Measurements from ENCODE around the gene C5orf52. TPM values are rescaled to one million over a fixed set of nuclear protein-coding genes. Genes with fewer than 3 reads are reported as not detected.
"Not testable (repeated sequence)": the region's sequence is repeated elsewhere in the genome, so short reads cannot be mapped to it uniquely, and the experiment has no call there.

C5orf52 gene
- total and polyA plus RNA-seq, 9 donors = not detected

DNA sequence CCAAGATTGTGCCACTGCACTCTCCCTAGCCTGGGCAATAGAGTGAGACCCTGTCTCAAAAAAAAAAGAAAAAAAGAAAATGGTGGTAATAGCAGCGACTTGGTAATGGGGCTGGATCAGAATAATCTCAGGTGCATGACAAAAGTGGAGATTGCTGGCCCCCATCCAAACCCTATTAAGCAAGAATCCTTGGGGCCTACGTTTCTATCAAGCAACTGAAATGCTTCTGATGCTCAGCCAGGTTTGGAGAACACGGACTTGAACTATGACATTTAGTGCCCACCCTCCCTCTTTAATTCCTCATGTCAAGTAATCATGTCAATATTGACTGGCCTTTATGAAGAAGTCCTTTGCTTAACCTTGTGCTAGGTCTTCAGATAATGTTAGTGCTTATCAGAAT is 6.6 kb downstream of the C5orf52 start:
- no peaks in the 10 kb centered on the region for H3K27me3 ChIP-seq (ENCODE audit: control insufficient read depth, insufficient read depth, low read length)
- no peak for DNase-seq
- H3K27ac ChIP-seq (ENCODE audit: low read length) = no peak overlapping the region
- H3K4me1 ChIP-seq (ENCODE audit: control insufficient read depth, insufficient read depth, low read length) = no peaks in the 10 kb centered on the region
- 48% methylated on average over 2 of the region's 3 CpGs for WGBS (ENCODE audit: insufficient coverage)
- no peaks in the 10 kb centered on the region for H3K9me3 ChIP-seq (replicated peaks; ENCODE audit: control insufficient read depth, low read depth, low read length)
- H3K36me3 ChIP-seq (ENCODE audit: control insufficient read depth, insufficient read depth, low read length) = no peaks in the 10 kb centered on the region
- no peak overlapping the region for H3K4me3 ChIP-seq (ENCODE audit: low read length)

DNA sequence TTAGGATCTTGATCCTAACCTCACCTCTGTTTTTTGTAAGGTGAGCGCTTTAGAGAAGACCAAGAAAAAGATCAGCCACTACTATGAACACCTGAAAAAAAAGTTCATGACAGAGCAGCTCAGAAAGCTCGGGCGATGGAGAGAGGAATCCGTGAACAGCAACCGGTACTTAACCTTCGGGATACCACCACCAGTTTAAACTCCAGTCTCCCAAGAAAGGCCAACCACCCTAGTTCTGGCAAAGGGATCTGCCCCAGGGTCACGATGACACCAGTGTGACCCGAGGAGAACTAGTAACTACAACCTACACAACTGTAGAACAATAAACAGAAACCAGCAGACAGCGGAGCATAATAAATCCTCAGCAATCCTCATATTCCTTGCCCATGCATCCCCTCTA is 8.5 kb downstream of the C5orf52 start:
- H3K27me3 ChIP-seq (ENCODE audit: control insufficient read depth, insufficient read depth, low read length) = no peaks in the 10 kb centered on the region
- no peak overlapping the region for H3K4me3 ChIP-seq (ENCODE audit: low read length)
- no peaks in the 10 kb centered on the region for H3K4me1 ChIP-seq (ENCODE audit: control insufficient read depth, insufficient read depth, low read length)
- H3K9me3 ChIP-seq (replicated peaks; ENCODE audit: control insufficient read depth, low read depth, low read length) = no peaks in the 10 kb centered on the region
- DNase-seq = no peak
- WGBS (ENCODE audit: insufficient coverage) = 86% methylated on average over 6 of the region's 9 CpGs
- no peaks in the 10 kb centered on the region for H3K36me3 ChIP-seq (ENCODE audit: control insufficient read depth, insufficient read depth, low read length)
- H3K27ac ChIP-seq (ENCODE audit: low read length) = no peak overlapping the region

DNA sequence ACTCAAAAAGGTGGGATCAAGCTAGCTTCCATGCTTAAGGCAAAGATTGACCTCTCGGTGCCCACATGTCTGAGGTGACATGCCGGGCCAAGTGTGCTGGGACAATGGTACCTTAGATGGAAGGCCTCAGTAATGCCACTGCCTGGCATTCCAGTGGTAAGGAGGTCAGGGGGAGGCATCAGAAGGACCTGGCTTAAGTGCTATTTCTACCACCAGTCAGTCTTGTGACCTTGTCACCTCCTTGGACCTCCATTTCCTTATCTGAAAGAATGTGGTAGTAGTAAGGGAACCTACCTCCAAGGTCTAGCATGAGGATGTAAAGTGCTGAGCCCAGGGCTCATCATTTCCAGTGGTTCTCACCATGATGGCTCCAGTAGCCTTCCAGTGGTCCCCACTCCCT is 8.9 kb downstream of the C5orf52 start:
- DNase-seq = no peak
- H3K4me3 ChIP-seq (ENCODE audit: low read length) = no peak overlapping the region
- no peaks in the 10 kb centered on the region for H3K36me3 ChIP-seq (ENCODE audit: control insufficient read depth, insufficient read depth, low read length)
- H3K9me3 ChIP-seq (replicated peaks; ENCODE audit: control insufficient read depth, low read depth, low read length) = no peaks in the 10 kb centered on the region
- H3K4me1 ChIP-seq (ENCODE audit: control insufficient read depth, insufficient read depth, low read length) = no peaks in the 10 kb centered on the region
- no peaks in the 10 kb centered on the region for H3K27me3 ChIP-seq (ENCODE audit: control insufficient read depth, insufficient read depth, low read length)
- no peak overlapping the region for H3K27ac ChIP-seq (ENCODE audit: low read length)
- 94% methylated on average over 2 of the region's 2 CpGs for whole genome bisulfite sequencing (ENCODE audit: insufficient coverage)

DNA sequence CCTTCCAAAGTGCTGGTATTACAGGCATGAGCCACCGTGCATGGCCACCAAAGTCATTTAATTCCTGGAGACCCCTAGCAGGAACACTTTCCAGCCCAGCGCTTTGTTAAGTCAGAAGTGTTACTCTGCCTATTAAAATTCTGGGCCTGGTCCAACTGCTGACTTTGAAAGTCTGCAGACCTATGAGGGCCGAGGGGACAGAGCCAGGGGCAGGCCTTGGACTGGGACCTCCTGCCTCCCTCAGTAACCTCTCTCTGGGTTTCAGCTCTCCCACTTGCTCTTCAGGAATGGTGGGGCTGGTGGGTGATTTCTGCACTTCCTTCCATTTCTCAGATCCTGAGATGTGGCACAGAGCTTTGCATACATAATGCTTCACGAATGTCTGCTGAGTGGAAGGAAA is 9.7 kb downstream of the C5orf52 start:
- Histone ChIP-seq H3K4me3 (ENCODE audit: low read length) (no peak overlapping the region), H3K27ac (ENCODE audit: low read length) (no peak overlapping the region), H3K9me3 (replicated peaks; ENCODE audit: control insufficient read depth, low read depth, low read length) (no peaks in the 10 kb centered on the region), H3K36me3 (ENCODE audit: control insufficient read depth, insufficient read depth, low read length) (no peaks in the 10 kb centered on the region), H3K4me1 (ENCODE audit: control insufficient read depth, insufficient read depth, low read length) (no peaks in the 10 kb centered on the region), H3K27me3 (ENCODE audit: control insufficient read depth, insufficient read depth, low read length) (no peaks in the 10 kb centered on the region)
- WGBS (ENCODE audit: insufficient coverage) = 69% methylated on average over 1 of the region's 4 CpGs
- peak; percentile 6 for DNase-seq

DNA sequence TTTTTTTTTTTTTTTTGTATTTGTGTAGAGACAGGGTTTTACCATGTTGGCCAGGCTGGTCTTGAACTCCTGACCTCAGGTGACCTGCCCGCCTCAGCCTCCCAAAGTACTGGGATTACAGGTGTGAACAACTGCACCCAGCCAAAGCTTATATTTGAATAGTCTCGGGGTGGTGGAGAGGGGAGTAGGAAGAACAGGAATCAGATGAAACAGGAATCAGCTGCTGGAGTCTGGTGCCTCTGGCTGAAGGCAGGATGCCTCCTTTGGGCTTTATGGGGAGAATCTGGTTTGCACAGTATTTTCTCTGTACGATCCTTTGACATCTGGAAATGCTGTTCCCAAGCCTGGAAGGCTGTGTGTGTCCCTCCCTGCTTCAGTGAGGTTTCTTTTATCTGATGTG is 10.9 kb downstream of the C5orf52 start:
- no peaks in the 10 kb centered on the region for H3K9me3 ChIP-seq (replicated peaks; ENCODE audit: control insufficient read depth, low read depth, low read length)
- no peaks in the 10 kb centered on the region for H3K36me3 ChIP-seq (ENCODE audit: control insufficient read depth, insufficient read depth, low read length)
- 0% methylated on average over 1 of the region's 3 CpGs for WGBS (ENCODE audit: insufficient coverage)
- no peaks in the 10 kb centered on the region for H3K27me3 ChIP-seq (ENCODE audit: control insufficient read depth, insufficient read depth, low read length)
- H3K4me1 ChIP-seq (ENCODE audit: control insufficient read depth, insufficient read depth, low read length) = peaks cover 2% of the 10 kb centered on the region
- DNase-seq = peak; percentile 43
- H3K27ac ChIP-seq (ENCODE audit: low read length) = no peak overlapping the region
- no peak overlapping the region for H3K4me3 ChIP-seq (ENCODE audit: low read length)

DNA sequence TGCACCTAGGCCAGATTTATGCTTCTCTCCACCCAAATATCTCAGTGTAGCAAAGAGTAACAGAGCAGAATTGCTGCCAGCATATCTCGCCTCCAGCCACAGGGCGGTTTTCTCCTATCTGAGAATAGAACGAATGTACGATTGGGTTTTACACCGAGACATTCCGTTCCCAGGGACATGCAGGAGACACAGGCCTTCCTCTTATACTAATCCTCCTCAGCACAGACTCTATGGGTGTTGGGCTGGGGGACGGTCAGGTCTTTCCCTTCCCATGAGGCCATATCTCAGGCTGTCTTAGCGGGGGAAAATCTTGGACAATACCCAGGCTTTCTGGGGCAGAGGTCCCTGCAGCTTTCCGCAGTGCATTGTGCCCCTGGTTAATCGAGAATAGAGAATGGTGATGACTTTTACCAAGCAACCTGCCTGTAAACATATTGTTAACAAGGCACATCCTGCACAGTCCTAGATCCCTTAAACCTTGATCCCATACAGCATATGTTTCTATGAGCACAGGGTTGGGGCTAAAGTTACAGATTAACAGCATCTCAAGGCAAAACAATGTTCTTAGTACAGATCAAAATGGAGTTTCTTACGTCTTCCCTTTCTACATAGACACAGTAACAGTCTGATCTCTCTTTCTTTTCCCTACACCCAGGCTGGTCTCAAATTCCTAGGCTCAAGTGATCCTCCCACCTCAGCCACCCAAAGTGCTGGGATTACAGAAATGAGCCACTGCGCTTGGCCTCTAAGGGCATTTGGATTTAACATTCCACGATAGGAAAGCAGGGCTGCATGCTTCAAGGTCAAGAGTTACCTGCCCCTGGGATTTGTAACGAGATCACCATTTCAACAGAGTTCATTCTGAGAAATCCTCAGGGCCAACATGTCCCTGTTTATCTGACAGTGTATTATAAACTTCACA is 15.2 kb downstream of the C5orf52 start:
- not testable (repeated sequence) for DNase-seq; H3K4me1 ChIP-seq (ENCODE audit: control insufficient read depth, insufficient read depth, low read length); H3K27ac ChIP-seq (ENCODE audit: low read length); H3K9me3 ChIP-seq (replicated peaks; ENCODE audit: control insufficient read depth, low read depth, low read length); H3K36me3 ChIP-seq (ENCODE audit: control insufficient read depth, insufficient read depth, low read length); H3K27me3 ChIP-seq (ENCODE audit: control insufficient read depth, insufficient read depth, low read length); H3K4me3 ChIP-seq (ENCODE audit: low read length)
- WGBS (ENCODE audit: insufficient coverage) = 71% methylated on average over 7 of the region's 14 CpGs

DNA sequence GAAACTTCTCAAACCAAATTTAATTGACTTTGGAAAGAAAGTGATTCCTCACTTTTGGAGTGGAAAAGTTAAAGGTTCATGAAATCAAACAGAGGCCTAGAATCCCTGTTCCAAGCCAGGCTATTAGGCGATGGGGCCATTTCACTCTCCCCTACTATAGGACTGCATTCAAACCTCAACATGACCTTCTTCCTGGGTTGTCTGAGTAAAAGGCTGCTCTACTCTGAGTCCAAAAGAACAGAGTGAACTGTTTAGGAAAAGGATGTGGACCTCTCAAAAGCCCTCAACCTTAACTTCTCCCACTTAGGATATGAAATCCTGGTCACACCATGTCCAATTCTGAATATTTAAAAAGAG is 15.8 kb downstream of the C5orf52 start:
- H3K9me3 ChIP-seq (replicated peaks; ENCODE audit: control insufficient read depth, low read depth, low read length) = no peaks in the 10 kb centered on the region
- H3K27me3 ChIP-seq (ENCODE audit: control insufficient read depth, insufficient read depth, low read length) = peaks cover 2% of the 10 kb centered on the region
- no peaks in the 10 kb centered on the region for H3K36me3 ChIP-seq (ENCODE audit: control insufficient read depth, insufficient read depth, low read length)
- no peak overlapping the region for H3K4me3 ChIP-seq (ENCODE audit: low read length)
- no CpG with 5 or more reads among the region's 1 CpG for WGBS (ENCODE audit: insufficient coverage)
- DNase-seq = no peak
- no peak overlapping the region for H3K27ac ChIP-seq (ENCODE audit: low read length)
- peaks cover 2% of the 10 kb centered on the region for H3K4me1 ChIP-seq (ENCODE audit: control insufficient read depth, insufficient read depth, low read length)

DNA sequence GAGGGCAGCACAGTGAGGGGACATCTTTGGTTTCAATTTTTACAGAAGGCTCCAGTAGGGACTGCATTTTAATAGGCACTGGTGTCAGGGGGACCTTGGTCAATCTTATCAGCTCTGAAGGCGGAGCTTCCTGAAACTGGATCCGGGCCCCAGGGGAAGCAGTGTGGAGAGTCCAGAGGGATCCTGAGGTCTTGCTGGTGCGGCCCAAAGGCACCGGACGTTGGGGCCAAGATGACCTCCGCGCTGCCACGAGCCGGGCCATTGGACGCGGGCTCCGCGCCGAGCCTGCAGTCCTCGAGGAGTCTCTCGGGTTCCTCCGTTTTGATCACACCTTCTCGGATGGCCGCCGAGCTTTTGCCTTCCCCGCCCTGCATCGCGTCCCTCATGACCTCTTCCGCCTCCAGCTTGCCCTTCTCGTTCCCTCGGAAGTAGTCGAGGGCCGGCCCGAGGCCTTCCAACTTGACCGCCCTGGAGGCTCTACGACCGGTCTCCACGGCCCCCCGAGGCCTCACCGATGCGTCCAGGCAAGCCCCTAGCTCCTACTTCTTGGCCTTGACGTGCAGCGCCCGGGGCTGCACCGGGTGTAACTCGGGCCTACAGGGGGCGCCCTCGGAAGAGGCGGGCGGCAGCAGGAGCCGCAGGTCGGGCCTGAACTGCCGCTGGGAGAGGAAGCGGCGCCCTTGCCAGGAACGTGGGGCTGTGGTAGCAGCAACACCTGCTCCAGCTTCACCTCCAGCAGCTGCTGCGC is 18.8 kb downstream of the C5orf52 start:
- no peak overlapping the region for H3K4me3 ChIP-seq (ENCODE audit: low read length)
- peaks cover 2% of the 10 kb centered on the region for H3K4me1 ChIP-seq (ENCODE audit: control insufficient read depth, insufficient read depth, low read length)
- H3K27ac ChIP-seq (ENCODE audit: low read length) = no peak overlapping the region
- H3K36me3 ChIP-seq (ENCODE audit: control insufficient read depth, insufficient read depth, low read length) = no peaks in the 10 kb centered on the region
- no peaks in the 10 kb centered on the region for H3K9me3 ChIP-seq (replicated peaks; ENCODE audit: control insufficient read depth, low read depth, low read length)
- DNase-seq = no peak
- 64% methylated on average over 51 of the region's 52 CpGs for WGBS (ENCODE audit: insufficient coverage)
- peaks cover 2% of the 10 kb centered on the region for H3K27me3 ChIP-seq (ENCODE audit: control insufficient read depth, insufficient read depth, low read length)

DNA sequence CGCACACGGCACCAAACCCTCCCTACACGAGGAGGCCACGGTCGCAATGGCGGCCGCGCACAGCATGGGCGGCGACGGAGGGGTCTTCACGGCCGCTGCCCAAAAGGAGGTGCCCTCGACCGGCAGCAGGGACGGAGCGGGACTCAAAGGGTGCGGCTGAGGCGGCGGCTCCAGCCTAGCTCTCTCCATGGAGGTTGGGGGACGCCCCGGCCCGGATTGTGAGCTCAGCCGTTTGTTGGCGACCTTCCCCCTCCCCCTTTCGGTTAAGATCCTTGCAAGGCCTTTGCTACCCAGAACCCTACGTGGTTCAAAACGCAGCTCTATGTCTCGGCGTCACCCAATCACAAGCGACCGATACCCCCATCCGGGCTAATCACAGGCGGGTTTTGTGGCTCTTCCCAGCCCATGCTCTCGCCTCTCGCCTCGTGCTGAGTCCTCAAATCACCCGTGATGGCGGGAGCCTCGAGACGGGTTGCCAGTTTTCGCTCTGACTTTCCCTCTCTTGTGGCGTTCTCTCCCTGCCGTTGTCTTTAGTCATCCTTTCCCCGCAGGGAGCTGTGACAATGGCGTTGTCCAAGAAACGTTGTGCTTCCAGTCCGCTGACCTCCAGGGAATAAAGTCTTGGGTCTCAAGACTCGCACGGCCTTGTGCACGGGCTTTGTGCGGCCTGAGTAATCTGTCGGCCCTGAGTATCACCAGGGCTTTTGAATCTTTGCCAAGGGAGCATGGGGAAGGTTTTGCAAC is 19.5 kb downstream of the C5orf52 start:
- Histone ChIP-seq H3K27ac (ENCODE audit: low read length) (no peak overlapping the region), H3K9me3 (replicated peaks; ENCODE audit: control insufficient read depth, low read depth, low read length) (no peaks in the 10 kb centered on the region), H3K4me1 (ENCODE audit: control insufficient read depth, insufficient read depth, low read length) (peaks cover 2% of the 10 kb centered on the region), H3K27me3 (ENCODE audit: control insufficient read depth, insufficient read depth, low read length) (peaks cover 2% of the 10 kb centered on the region), H3K36me3 (ENCODE audit: control insufficient read depth, insufficient read depth, low read length) (no peaks in the 10 kb centered on the region), H3K4me3 (ENCODE audit: low read length) (no peak overlapping the region)
- no peak for DNase-seq
- WGBS (ENCODE audit: insufficient coverage) = 69% methylated on average over 44 of the region's 53 CpGs

DNA sequence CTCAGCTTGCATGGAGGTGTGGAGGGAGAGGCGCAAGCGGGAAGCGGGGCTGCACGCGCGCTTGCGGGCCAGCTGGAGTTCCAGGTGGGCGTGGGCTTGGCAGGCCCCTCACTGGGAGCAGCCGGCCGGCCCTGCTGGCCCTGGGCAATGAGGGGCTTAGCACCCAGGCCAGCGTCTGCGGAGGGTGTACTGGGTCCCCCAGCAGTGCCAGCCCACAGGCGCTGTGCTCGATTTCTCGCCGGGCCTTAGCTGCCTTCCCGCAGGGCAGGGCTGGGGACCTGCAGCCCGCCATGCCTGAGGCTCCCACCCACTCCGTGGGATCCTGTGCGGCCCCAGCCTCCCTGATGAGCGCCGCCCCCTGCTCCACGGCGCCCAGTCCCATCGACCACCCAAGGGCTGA is 22.5 kb downstream of the C5orf52 start:
- H3K27me3 ChIP-seq (ENCODE audit: control insufficient read depth, insufficient read depth, low read length); DNase-seq; H3K4me1 ChIP-seq (ENCODE audit: control insufficient read depth, insufficient read depth, low read length); H3K36me3 ChIP-seq (ENCODE audit: control insufficient read depth, insufficient read depth, low read length); H3K27ac ChIP-seq (ENCODE audit: low read length); H3K4me3 ChIP-seq (ENCODE audit: low read length); H3K9me3 ChIP-seq (replicated peaks; ENCODE audit: control insufficient read depth, low read depth, low read length): not testable (repeated sequence)
- WGBS (ENCODE audit: insufficient coverage) = 93% methylated on average over 24 of the region's 25 CpGs
